Liver (tissue), 3 donors: ENCODE results near the gene SLC22A3.

Source experiments
- ATF3 ChIP-seq: IDR thresholded peaks from 2 replicates; pipeline ENCODE4 v1.6.1; 2016; ENCODE audit warnings: antibody characterized with exemption
- CTCF ChIP-seq: fragments of 150-350 bp; IDR thresholded peaks from 2 replicates; pipeline ENCODE4 v1.5.1; 2017; ENCODE audit warnings: improper control_type of control experiment, low read depth, low read length; ENCODE audit not compliant: missing input control
- HNF4A ChIP-seq, 2 donors: conservative IDR thresholded peaks; 2 replicates each; pipeline ENCODE4 v1.6.1; 2016; ENCODE audit warnings: antibody characterized with exemption in 2 of 2, mild to moderate bottlenecking in 2 of 2
- RAD21 ChIP-seq, 2 donors: IDR thresholded peaks; 2 replicates each; pipeline ENCODE4 v1.6.1; 2016; ENCODE audit warnings: antibody characterized with exemption in 2 of 2, mild to moderate bottlenecking in 2 of 2
- SP1 ChIP-seq: IDR thresholded peaks from 2 replicates; pipeline ENCODE4 v1.6.1; 2018; ENCODE audit warnings: antibody characterized with exemption, mild to moderate bottlenecking
- YY1 ChIP-seq: IDR thresholded peaks from 2 replicates; pipeline ENCODE4 v1.6.1; 2016; ENCODE audit warnings: antibody characterized with exemption, mild to moderate bottlenecking
- ZBTB33 ChIP-seq: IDR thresholded peaks from 2 replicates; pipeline ENCODE4 v1.6.1; 2016; ENCODE audit warnings: antibody characterized with exemption
- donor health status: healthy.
- donor health status: healthy.

DNA sequence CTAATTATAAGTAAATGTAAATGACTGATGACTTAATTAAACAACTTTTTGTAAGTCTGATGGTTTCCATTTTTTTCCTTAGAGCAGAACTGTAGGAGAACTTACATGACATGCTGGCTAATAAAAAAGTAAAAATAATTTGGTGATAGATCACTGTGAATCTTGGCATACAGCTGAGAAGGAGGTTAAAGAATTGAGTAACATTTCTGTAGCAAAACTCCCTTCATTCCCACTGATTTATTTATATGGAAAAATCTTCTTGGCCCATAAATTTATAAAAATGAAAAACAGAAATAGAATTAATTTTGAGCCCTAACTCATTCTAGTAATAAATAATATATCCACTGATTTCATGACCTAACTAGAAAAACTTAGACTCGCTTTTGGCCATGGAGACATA is 48.1 kb downstream of the SLC22A3 start:
- TF ChIP-seq SP1 (no peak), CTCF (no peak), YY1 (no peak), ATF3 (no peak), HNF4A (conservative IDR thresholded peaks at IDR 0.05) (no peak), RAD21 (IDR thresholded peaks at IDR 0.05) (no peak), ZBTB33 (no peak)
